Tibial nerve (tissue), 3 donors: ENCODE measurements around the gene RAB15.

Experiments used
- CTCF ChIP-seq, 5 experiments: fragments of 200-600 bp in 3 of 5; fragments of 450-650 bp in 2 of 5; sonication (generic) in 3 of 5; IDR thresholded peaks; one replicate each; pipeline ENCODE4 v1.5.1; 2016 to 2019; ENCODE audit warnings: antibody characterized with exemption in 5 of 5, mild to moderate bottlenecking in 3 of 5, moderate library complexity in 2 of 5
- POLR2A ChIP-seq, 2 donors: fragments of 450-650 bp; IDR thresholded peaks; one replicate each; pipeline ENCODE4 v1.6.1; 2017; ENCODE audit warnings: antibody characterized with exemption in 2 of 2, mild to moderate bottlenecking in 2 of 2, moderate library complexity in 2 of 2

GRCh38 chr14:64965356-64966000, 6.7 kb downstream of the RAB15 start:
- TF ChIP-seq POLR2A (IDR thresholded peaks at IDR 0.05): no peak
- TF ChIP-seq CTCF (IDR thresholded peaks at IDR 0.05): no peak
